Islet of Langerhans (tissue), 1 donor: ENCODE measurements around the gene ZSCAN10.
"Not testable (repeated sequence)": the region's sequence is repeated elsewhere in the genome, so short reads cannot be mapped to it uniquely, and the experiment has no call there.

ENCODE experiments used
- FAIRE-seq: peaks from one replicate; lab custom pipeline; 2011; peaks lifted over from hg19 to GRCh38; lab: Jason Lieb, UNC

Gene ZSCAN10

DNA sequence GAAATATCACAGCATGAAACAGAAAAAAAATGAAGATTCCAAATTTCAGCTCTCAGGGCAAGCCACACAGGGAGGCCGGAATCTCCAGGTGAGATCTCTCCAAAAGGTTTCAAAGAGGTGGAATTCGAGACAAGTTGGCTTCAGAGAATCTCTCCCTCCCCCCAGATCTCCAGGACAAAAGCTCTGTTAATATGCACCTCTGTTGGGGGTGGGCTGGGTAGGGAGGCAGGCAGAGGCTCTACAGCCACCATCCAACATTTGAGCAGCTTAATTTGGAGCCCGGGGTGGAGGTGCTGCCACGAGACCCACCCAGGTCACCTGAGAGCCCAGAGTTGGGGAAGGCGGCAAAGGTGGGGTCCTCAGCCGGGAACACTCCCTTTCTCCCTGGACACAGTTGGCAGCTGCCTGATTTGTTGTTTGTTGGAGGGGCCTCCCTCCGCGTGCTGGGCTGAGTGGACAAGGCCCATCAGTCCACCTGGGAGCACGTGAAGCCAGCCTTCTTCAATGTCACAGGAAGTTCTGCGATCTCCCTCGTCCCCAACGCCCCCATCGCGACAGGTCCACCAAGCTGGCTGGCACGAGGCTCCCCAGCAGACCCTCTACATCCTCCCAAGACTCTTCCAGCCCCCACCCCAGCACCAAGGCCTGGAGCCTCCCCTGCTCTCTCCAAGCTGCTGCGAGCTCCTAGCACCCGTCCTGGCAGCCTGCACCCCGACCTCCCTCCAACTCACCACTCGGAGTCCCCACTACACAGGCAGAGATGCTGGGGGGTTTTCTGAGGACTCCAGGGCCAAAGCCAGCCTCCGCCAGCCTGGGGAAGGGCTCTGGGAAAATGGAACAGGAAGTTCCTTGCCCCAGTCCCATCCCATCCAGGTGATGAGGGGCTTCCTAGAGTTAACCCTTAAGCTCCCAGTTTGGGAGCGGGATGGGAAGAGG, at the start of gene ZSCAN10:
TSS of gene ZSCAN10 (minus strand) at position 836 of the 936 bp plus-strand sequence. CDS start 6,357 bp downstream, outside the sequence.
- no peak for FAIRE-seq

DNA sequence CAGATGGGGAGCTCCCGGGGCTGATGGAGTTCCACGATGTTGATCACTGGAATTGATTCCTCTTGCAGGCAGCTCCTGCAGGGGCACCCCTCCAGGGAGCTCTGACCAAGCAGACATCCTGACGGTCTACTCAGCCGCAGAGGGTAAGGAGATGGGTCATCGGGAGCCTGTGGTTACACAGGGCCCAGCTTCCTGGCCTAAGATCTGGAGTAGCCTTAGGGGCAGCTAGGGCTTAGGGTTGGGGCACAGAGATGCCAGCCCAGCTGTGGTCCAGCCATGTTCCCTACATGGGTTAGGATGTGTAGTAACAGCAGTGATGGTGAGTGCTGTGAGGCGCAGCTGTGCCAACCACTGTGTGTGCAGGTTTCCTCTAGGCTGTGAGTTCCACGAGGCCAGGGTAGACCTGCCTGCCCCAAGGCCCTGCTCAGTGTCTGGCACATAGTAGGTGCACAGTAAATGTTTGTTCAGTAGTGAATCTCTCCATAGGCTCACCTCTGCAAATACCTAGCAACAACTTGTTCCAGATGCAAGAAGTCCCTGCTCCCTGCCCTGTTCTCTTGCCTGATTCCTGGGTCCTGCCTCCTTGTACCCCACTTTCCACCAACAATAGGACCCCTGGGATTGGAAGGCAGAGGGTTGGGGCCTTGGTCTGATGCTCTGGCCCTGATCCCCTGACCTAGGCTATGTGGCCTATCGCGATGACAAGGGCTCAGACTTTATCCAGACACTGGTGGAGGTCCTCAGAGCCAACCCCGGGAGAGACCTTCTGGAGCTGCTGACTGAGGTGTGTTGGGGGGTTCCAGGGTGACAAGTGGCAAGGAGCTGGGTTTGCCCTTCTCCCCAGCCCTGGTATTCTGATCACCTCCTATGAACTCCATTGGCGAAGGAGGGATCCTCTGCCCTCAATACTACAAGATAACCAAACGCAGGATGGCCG, 49.4 kb upstream of the ZSCAN10 start:
- FAIRE-seq = no peak

DNA sequence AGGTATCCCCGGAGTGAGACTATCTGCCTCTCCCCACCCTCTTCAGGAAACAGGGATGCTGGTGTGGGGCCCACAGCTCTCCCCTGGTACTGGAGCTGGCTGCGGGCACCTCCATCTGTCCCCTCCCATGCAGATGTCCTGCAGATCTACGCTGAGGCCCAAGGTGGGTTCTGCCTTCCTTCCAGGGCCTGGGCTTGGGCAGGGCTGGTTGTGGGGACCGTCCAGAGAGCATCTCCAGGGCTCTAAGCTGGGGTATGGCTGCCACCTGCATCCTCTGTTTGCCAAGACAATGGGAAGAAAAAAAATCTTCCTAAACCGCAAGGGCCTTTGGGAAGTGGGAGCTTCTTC, 48.6 kb upstream of the ZSCAN10 start:
- FAIRE-seq = no peak

DNA sequence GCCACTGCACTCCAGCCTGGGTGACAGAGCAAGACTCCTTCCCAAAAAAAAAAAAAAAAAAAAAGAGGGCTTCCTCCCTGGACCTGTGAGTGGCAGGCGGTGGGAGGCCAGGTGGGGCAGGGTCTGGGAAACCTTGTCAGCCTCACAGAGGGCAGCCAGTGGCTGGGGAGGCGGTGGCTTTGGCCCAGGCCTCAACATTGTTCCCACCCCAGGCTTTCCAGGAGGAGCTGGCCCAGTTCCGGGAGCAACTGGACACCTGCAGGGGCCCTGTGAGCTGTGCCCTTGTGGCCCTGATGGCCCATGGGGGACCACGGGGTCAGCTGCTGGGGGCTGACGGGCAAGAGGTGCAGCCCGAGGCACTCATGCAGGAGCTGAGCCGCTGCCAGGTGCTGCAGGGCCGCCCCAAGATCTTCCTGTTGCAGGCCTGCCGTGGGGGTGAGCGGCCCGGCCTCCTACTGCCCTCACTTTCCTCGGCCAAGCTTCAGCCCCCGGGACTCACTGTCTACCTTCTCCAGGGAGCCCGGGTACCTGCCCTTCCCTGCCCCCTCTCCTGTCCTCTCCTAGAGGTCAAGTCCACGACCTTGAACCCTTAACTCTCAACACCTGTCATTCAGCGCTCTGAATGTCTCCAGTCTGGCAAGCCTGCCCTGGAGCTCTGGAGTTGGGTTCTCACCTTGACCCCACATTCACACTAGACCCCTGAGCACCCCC, 48.1 kb upstream of the ZSCAN10 start:
- FAIRE-seq = no peak

DNA sequence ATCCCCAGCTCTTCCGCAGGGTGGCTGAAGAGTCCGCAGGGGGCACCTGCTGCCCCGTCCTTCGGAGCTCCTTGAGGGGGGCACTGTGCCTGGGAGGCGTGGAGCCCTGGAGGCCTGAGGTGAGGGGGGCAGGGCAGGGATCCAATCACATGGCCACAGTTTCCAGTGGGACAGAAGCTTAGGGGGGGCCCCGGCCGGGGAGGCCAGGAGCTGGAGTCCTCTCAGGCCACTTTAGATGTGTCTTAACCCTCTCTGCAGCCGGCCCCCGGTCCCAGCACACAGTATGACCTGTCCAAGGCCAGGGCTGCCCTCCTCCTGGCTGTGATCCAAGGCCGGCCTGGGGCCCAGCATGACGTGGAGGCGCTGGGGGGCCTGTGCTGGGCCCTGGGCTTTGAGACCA, 46.6 kb upstream of the ZSCAN10 start:
- no peak for FAIRE-seq

DNA sequence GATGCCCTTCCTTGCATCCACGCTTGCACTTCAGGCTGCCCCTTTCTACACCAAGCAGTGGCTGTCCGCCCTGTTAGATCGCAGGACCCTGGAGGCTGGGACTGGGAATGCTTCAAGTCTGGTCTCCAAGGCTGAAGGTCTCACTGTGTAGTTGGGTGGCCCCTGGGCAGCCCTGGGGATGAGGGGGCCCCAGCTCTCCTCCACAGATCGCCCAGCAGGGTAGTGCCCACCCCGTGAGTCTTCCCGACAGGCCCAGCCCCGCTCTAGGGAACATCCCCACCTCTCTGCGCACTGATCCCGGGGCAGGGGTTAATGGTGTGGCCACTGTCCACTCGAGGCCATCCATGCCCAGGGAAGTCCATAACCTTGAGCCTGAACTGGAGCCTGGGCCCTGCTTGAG, 46.1 kb upstream of the ZSCAN10 start:
- FAIRE-seq = no peak

DNA sequence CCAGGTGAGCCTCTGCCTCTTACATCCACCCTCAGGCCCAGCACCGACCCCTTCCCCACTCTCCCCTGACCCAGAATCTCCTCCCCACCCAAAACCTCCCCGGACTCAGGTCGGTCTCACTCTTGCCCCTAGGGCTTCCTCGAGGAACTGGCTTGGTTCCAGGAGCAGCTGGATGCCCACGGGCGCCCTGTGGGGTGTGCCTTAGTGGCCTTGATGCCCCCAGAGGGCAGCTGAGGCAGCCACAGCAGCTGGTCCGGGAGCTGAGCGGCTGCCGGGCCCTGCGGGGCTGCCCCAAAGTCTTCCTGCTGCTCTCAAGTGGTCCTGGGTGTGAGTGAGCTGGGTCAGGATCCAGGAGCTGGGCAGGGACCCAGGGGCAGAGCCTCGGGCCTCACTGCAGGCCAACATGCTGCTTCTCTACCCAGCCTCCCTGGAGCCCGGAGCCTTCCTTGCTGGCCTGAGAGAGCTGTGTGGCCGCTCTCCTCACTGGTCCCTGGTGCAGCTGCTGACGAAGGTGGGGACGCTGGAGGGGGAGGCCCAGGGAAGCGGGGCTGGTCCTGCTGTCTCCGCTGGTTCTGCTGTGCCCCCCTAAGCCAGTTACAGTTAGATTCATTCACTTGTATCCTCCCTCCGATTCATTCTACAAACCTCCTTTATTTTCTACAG, 45.4 kb upstream of the ZSCAN10 start:
- FAIRE-seq = no peak

DNA sequence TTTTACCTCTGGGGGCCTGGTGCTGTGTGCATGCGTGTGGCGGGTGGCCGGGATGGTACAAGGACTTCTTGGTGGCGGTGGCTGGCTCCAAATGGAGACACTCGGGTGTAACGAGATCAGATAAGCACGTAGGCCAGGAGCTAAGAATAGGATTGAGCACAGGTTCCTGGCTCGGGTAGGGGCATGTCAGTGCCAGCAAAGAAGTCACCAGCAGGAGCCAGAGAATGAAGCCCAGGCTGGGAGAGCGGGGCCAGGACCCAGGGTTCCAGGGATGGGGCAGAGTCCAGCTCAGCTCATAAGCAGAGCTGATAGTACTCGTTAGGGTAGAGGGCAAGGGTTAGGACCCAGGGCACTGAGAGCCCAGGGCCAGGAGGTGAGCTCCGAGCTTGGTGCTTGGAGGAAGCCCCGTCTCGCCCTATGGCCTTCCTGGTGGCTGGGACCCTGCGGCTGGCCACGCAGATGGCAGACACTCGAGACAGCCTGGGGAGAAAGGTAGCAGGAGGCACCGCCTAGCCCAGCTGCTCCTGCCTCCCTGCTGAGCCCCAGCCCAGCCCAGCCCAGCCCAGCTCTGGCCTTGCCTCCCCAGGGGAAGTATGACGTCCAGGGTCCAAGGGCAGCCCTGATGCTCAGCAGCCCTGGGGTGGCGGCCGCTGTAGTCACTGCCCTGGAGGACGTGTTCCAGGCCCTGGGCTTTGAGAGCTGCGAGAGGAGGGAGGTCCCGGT, 44.7 kb upstream of the ZSCAN10 start:
- FAIRE-seq = no peak

DNA sequence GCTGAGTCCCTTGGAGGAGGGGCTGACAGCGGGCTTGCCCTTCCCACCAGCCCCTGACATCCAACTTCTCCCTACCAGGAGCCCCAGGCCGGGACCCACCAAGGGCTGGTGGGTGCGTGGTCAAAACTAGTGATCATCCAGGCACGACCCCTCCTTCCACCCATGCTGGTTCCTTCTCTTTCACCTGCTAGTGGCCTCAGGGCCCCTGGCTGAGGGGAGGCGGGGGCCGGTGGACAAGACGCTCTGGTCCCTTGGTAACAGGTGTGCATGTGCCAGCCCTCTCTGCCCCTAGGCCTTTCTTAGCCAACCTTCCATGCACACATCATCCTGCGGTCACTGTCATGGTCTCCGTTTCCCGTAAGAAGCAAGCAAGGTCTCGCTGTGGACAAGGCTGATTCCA, 44.1 kb upstream of the ZSCAN10 start:
- no peak for FAIRE-seq

DNA sequence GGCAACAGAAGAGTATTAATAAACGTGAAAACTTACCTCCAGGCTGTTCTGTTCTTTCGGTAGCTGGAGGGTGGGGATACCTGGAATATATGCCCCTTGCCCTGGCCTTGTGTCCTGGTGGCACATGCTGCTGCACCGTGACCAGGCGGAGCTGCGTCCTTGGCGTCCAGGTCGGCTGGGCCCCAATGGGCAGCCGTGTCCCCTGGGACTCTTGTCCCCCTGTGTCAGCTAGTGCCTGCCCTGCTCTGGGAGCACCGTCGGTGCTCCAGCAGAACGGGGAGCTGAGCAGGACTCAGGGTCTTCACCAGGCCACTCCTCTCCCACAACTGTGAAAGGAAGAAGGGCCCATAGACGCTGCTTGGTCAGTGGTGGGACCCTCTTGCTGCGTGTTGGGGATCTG, 43.7 kb upstream of the ZSCAN10 start:
- FAIRE-seq = no peak

DNA sequence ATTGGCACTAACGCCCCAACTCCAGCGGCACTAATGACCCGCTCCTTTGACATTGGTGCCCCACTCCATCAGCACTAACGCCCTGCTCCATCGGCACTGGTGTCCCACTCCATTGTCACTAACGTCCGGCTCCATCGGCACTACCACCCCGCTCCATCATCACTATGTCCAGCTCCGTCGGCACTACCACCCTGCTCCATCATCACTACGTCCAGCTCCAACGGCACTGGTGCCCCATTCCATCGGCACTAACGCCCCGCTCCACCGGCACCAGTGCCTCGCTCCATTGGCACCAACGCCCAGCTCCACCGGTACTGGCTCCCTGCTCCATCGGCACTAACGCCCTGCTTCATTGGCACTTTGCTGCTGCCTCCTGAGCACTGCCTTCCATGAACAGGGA, 43.2 kb upstream of the ZSCAN10 start:
- no peak for FAIRE-seq

DNA sequence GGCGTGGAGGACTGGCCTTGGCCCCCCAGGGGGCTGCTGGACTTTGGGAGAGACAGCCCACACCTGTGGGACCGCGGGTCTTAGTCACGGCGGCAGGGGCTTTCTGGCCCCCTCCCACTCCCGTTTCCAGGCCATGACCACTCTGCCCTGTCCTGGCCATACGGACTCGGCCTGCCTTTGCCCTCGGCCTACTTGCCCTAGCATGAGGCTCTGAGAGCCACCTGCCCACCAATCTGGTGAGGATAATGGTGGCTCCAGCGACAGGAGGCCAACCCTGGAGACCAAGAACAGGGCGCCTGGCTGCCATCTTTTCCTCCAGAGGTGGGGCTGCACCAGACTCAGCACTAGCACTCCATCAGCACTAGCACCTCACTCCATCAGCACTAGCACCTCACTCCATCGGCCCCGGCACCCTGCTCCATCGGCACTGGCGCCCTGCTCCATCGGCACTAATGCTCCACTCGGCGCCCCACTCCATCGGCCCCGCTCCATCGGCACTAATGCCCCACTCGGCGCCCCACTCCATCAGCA, 42.8 kb upstream of the ZSCAN10 start:
- FAIRE-seq = no peak

DNA sequence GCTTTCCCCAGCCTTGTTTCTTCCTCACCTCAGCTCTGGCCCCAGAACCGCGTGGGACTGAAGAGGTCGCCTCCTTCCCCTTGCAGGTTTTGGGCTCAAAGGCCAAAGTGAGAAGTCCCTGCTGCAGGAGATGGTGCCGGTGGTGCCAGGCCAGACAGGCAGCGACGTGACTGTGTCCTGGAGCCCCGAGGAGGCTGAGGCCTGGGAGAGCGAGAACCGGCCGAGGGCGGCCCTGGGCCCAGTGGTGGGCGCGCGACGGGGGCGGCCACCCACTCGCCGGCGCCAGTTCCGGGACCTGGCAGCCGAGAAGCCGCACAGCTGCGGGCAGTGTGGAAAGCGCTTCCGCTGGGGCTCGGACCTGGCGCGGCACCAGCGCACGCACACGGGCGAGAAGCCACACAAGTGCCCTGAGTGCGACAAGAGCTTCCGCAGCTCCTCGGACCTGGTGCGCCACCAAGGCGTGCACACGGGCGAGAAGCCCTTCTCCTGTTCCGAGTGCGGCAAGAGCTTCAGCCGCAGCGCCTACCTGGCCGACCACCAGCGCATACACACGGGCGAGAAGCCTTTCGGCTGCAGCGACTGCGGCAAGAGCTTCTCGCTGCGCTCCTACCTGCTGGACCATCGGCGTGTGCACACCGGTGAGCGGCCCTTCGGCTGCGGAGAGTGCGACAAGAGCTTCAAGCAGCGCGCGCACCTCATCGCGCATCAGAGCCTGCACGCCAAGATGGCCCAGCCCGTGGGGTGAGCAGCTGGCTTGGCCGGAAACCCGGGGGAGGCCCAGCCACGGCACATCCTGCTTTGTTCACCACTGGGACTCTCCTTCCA, 41.7 kb upstream of the ZSCAN10 start:
- FAIRE-seq = no peak

DNA sequence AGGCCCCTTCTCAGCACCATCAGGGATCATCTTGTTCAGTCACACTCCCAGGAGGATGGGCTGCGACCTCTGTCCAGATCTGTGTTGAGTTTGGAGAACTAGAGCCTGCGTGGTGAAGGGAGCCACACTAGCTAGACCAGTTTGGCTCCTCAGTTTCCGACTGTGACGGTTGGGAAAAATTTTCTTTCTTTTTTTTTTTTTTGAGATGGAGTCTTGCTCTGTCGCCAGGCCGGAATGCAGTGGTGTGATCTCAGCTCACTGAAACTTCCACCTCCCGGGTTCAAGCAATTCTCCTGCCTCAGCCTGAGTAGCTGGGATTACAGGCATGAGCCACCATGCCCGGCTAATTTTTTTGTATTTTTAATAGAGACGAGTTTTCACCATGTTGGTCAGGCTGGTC, 40.5 kb upstream of the ZSCAN10 start:
- not testable (repeated sequence) for FAIRE-seq

DNA sequence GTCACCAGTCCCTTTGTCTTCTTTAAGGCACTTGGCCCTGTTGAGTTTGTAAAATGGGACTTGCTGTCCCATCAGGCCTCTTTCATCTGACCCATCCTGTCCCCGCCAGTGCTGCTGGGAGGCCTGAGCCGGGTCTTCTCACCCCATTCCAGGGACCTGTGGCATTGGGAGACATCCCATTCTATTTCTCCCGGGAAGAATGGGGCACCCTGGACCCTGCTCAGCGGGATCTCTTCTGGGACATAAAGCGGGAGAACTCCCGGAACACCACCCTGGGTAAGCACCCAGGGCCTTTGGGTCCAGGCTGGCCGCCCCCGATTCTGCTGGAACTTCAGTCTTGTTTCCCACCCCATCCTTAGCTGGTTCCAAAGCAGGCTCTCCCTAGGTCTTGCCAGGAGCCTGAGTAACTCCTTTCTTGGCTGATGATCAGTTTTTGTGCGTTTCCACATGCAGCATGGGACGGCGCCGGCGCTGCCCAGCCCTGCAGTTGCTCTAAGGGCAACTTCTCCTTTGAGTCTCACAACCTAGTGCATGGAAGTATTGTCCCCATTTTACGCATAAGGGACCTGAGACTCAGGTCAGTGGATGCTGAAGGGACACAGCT, 39.8 kb upstream of the ZSCAN10 start:
- no peak for FAIRE-seq

DNA sequence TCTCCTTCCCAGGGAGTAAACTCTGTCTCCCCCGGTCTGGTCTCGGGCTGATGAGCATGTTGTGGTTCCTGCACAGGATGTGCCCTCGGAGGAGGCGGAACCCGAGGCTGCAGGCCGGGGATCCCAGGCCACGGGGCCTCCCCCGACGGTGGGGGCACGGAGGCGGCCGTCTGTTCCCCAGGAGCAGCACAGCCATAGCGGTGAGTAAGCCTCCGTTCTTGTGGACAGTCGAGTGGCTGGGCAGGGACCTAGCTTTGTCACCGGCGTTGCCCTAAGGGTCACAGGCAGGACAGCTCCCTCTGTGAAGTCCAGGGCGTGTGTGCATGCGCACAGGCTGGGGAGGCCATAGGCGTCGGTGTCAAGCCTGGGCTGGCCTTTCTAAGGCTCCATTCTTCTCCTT, 39.2 kb upstream of the ZSCAN10 start:
- no peak for FAIRE-seq

DNA sequence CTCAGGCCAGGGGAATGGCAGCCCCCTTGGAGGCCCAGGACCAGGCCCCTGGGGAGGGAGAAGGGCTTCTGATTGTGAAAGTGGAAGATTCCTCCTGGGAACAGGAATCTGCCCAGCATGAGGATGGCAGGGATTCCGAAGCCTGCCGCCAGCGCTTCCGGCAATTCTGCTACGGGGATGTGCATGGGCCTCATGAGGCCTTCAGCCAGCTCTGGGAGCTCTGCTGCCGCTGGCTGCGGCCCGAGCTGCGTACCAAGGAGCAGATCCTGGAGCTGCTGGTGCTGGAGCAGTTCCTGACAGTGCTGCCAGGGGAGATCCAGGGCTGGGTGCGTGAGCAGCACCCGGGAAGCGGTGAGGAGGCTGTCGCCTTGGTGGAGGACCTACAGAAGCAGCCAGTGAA, 38.2 kb upstream of the ZSCAN10 start:
- no peak for FAIRE-seq

DNA sequence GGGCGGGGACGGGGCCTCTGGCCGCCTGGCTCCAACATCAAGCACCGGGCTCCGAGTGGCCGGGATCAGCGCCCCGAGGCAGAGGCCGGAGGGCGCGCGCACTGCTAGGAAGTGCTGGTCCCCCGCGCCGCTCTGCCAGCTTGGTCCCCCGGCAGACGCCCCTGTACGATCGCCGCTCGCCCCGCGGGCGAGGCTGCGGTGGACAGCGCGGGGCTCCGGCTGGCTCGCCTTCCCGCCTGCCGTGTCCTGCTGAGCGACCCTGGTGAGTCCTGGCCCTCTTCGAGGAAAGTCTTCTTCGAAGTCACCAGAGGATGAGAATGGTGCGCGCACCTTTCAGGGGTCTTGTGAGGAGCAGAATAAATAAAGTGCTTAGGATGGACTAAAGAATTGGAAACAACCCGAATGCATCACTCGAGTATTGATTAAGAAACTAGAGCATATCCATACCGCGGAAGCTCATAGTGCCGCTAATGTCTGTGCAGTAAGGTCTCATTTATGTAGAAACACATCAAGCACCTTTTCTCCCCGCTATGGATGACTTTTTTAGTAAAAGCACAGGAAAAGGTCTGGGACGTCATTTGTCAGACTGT, 36.1 kb upstream of the ZSCAN10 start:
- no peak for FAIRE-seq
